SK-N-MC (cell line): Measurements from ENCODE around the gene MACC1.

Experiments used
- EZH2 ChIP-seq: fragments of 200-600 bp; sonication (generic); IDR thresholded peaks from one replicate; pipeline ENCODE4 v1.6.1; 2017; ENCODE audit warnings: antibody characterized with exemption
- POLR2AphosphoS5 ChIP-seq: IDR thresholded peaks from 2 replicates; pipeline ENCODE4 v1.6.1; 2012; ENCODE audit warnings: mild to moderate bottlenecking, low read depth, low read length, borderline replicate concordance

GRCh38 chr7:20238754-20239324 is 21.7 kb upstream of the MACC1 start:
- TF ChIP-seq EZH2 (no peak), POLR2AphosphoS5 (no peak)
